Stimulated activated CD4-positive, alpha-beta T cell treated with anti-CD3 and anti-CD28 coated beads, Interleukin-12 subunit alpha, Interleukin-12 subunit beta, amount 100 ng/mL, for 4 hours (primary cell): ENCODE results near the gene NPAS3.

ENCODE experiments used
- DNase-seq: peaks from one replicate; pipeline ENCODE4 v3.0.0-alpha.2; 2020

NPAS3 gene

DNA sequence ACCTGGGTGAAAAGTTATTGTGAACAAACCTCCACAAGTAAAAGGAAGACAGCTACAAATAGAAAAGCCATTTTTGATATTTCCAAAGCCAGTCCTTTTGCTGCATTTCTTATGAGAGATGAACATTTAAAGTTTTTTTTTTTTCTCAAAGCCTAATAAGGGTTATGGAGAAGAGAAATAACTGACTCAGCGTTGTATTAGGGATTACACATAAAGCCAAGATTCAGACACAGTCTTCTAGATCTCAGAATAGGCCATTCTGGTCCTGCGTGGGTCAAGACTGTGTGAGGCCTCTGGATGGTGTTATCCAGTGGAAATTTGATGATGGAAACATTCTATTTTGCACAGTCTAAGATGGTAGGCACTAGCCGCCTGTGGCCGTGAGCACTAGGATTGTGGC, 552.4 kb downstream of the NPAS3 start:
- DNase-seq: no peak

DNA sequence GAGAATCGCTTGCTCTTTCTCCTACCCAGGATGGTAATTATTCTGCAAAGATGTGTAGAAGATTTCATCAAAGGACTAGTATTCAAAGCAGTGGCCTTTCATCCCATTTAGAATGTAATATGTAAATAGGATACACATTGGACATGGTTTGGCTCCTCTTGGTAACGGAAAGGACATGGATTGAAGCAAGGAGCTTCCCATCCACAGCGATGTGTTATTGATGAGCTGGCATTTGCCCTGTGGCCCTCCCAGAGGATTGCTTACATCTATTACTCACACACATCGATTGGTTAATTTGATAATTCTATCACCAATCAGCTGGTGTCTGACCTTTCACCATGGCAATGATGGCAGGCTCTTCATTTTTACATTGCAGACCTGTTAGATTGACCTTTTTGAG, 553.8 kb downstream of the NPAS3 start:
- no peak for DNase-seq

DNA sequence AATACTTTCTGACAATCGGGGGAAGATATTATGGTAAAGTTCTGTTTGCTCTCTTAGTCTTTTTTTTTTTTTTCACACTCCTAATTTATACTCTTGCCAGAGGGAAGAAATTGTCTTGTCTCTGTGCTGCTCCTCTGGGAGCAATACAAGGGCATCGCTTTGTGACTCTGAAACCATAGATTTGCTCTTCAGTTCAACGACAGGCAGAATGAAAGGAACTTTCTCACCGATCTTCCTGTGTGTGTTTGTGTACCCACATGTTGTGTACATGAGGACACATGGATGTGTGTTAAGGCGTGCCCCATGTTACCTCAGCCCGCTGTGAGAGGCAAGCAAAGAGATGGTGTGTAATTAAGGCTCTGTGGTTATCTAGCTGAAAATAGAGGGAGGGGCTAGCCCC, 554.6 kb downstream of the NPAS3 start:
- no peak for DNase-seq

DNA sequence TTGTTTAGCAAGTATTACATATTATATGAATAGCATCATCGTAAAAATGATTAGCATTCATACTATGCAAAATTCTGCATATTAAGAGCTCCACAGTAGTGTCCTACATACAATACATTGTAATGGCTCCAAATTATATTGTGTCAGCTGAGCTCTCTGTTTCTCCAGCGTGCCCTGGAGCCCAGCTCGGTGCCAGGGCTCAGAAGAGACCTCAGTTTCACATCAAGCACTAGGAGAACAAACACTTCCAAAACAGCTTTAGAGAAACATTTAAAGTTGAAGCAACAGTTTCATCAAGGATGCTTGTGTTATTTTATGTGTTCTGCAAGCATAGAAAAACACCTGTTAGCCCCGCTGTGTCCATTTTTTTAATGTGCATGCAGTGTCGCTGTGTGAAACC, 555.3 kb downstream of the NPAS3 start:
- DNase-seq: no peak

DNA sequence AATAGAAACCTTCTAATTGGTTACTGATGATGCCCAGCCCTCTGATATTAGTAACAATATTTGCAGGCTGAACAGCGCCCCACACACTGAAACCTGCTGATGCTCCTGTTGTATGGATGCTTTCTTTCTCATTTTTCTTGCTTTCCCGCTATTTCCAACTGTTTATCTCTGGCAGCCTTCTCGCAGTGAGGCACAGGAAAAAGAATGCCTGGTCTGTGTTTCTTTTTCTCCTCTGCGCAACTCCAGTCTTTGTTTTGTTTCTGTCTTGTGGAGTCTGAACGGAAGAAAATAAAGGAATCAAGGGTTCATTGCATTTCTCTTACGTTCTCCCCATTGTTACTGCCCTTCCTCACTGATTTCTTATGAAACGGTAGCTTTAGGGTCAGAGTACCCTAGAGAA, 561.0 kb downstream of the NPAS3 start:
- DNase-seq: no peak

DNA sequence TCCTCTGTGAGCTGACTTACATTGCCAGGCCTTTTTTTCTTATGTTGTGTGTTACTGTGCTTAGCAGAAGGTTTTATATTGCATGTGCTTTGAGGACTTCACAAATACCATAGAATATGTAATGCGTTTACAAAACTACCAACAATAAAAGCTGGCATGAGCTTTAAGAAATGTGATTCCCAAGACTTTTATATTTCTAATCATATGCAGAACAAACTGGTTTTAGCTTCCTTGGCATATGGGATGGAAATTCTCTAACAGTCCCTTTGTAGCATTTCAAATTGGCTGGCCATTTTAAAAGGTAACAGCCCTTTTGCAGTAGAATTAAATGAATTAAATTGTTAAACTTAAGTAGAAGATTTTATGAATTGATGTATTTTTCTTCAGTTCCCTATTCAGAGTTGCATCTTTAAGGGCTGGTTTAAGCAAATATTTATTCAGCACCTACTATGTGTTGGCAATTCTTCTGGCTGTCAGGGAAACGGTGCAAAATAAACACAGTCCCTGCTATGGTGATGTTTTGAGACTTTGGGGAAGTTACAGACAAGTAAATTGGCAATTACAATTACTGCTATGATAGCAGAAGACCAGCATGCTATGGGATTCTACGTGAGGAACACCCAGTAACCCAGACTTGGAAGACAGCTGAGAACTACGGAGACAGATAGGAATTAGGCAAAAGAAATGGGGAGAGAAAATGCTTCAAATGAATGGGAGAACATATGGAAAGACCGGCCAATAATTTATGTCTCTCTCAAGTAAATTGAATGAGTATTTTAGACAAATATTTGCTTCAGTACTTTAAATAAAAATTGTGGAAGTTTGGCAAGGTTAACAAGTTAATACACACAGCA, 565.8 kb downstream of the NPAS3 start:
- DNase-seq: no peak

DNA sequence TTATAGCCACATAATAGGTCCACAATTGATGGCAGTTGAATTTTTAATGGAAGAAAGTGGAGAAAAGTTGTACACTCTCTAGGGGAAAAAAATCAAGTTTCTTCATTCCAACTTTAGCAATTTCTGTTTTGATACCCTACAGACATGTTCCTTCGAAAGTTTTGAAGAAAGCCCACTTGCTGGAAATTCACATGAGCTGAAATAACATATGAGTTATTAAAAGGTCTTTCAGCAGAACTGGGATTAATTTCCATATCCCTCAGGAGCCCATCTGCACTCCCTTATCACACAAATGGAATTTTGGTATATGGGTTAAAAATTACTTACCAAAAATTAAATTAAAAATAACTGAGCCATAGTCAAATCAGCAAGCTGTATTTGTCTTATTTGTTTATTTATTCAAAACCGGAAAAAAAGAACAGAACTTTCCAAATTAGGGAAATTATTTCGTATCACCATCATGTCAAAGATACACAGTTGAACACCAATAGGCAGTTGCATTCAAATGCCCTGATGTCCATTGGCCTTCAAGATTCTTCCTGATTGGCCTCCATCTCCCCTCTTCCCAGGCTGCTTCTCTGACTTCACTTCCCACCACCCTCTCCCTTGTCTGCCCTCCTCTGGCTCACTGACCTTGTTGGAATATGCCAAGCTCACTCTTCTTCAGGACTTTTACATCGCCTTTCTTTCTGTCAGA, 566.7 kb downstream of the NPAS3 start:
- DNase-seq: no peak

DNA sequence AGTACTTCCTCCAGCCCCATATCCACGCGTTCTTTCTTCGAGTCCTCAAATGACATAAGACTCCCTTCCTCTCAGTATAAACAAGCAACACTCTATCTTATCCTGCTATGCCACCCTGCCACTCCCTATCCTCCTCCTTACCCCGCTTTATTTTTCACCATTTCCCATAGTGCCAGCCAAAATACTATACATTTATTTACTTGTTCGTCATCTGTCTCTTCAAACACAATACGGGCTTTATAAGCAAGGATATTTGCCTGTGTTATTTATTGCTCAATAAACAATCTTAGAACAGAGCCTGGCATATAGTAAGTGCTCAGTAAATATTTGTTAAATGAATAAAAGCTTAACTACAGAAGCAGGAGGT, 567.3 kb downstream of the NPAS3 start:
- DNase-seq: no peak

DNA sequence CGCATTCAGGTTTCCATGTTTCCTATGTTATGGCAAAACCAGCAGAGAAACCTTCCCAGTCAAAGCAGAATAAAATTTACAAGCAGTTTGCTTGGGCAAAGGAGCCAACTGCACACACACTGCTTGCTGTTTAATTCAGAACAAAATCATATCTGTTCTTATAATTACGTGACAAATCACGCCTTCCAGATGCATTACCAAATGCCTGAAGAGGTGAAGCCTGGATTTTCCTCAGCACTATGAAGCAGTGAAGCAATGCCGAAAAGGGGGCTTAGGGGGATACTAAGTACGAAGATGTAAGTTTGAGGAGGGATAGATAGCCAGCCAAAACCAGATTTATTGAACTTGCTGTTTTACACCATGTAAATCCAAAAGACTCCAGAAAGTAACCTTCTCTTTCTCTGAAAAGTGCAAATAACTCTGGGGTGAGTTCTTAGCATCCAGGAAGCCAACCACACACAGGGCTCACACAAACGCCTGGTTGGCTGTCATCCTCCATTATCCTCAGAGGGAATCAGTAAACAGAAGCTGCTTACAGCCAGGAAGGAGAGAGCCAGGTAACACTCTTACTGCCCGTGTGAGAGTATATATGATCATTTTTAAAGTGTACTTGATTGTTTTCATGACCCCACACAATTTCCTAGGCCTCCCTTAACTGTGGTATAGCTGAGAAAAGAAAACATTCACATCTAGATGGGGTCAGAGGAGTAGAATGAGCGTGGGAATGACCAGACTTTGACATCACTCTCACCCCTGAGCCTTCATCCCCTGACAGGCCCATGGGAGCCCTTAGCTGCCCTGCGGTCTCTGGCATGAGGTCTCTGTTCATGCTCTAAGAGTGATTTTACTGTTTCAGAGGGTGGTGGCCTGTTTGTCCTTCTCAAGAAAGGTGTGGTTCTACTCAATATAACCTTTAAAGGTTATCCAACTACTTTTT, 569.7 kb downstream of the NPAS3 start:
- DNase-seq: no peak

DNA sequence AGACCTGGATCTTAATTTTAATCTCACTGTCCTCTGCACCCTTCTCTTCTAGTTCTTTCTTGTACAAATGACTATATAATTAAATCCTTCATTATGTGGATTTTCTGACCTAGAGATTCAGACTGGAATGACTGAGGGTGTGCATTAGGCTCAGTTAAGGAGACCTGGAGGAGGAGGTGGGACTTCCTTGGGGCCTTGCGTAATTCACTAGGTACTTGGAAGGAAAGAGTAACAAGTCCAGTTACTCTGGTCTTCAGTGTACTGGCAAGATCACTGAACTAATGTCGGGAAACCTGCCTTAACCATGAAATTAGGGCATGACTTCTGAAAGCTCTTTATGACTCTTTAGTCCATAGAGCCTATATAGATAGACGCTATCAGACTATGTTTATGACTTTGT, 570.8 kb downstream of the NPAS3 start:
- DNase-seq: no peak

DNA sequence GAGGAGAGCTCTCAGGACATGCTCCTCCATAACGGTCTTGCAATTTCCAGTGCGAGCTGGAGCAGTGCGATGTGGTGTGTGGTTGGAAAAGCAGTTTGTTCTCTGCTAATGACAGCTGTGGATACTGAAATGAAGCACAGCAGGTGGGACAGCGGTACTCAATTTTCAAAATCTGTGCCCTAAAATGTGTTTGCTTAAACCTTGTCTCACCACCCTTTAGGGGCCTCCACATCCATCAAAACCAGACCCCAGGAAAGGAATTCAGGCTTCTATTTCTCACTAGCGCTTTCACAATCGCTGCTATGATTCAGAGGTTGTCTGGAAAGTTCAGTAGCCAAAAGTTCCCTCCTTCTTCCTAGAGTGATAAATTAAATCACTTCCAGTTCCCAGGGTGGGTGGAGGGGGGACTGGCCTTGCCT, 571.4 kb downstream of the NPAS3 start:
- no peak for DNase-seq

DNA sequence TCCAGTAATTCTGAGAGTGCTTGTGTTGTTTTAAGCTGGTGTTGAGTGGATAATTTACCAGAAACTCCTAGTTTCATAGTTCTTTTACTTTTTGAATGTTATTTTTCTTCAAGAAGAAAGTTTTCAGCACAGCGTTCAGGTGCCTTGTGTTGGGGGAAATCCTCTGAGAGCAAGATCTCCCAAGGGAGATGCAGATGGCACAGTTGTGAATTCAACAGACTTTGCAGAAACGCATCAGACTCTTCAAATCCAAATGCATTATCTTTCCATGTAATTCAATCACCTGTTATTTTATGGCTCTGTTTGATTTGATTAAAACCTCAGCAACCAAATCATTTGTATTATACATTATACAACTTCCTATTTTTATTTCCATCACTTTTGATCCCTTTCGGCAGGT, 572.3 kb downstream of the NPAS3 start:
- DNase-seq: no peak

DNA sequence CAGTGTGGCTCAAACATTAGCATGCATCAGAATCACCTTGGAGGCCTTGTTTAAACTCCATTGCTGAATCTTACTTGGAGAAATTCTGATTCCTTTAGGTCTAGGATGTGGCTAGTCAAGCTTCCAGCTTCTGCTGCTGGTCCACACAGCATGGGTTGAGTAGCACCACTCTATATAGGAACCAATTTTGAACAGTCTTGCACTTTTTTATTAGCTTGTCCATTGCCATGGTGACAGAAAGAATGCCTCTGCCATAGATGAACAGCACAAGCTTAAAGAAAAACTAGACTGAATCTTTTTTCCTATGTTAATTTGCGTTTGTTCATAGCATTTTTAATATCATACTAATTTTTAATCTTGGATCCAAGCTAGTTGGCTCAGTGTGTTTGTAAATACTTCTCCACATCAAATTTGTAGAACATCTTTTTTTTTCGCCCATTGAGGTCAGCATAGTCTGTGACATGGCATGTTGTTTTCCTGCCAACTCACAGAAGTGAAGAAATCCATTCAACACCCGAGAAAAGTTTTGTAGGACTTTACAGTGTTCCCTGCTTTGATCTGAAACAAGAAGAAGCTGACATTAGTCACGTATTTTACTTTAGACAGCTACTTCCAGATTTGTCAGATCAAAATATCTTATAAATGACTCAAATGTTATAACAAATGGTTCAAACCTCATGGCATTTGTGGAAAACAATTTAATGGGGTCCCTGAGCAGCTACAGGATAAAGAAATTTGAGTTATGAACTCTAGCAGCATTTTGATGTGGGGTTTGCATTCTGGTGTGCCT, 573.4 kb downstream of the NPAS3 start:
- no peak for DNase-seq

DNA sequence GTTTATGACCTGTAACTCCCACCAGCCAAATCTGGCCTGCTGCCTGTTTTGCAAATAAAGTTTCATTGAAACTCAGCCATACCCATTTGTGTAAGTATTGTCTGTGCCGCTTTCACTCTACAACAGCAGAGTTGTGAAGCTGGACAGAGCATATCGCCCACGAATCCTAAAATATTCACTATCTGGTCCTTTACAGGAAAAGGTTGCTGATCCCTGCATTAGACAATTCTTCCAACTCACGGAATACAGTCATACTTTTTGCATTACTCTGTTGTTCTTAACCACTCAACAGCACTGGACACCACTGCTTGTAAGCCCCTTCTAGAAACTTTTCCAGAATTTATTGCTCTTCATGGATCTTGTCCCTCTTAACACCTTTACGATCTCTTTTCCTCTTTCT, 576.8 kb downstream of the NPAS3 start:
- DNase-seq: no peak

DNA sequence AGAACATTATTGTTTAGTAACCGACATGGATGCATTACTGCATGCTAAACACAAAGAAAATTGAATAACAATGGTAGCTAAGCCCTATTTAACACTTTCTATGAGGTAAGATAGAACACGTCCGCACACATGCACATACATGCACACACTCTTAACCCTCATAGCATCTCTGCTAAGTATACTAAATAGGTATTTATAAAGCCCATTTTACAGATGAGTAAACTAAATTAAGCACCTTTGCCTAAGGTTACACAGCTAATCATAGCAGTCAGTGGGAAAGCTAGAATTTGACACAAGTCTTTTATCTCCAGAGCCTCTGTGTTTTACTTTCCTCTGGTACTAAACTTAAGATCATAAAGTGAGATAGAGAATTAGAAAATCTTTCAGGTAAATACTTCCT, 577.2 kb downstream of the NPAS3 start:
- DNase-seq: no peak

DNA sequence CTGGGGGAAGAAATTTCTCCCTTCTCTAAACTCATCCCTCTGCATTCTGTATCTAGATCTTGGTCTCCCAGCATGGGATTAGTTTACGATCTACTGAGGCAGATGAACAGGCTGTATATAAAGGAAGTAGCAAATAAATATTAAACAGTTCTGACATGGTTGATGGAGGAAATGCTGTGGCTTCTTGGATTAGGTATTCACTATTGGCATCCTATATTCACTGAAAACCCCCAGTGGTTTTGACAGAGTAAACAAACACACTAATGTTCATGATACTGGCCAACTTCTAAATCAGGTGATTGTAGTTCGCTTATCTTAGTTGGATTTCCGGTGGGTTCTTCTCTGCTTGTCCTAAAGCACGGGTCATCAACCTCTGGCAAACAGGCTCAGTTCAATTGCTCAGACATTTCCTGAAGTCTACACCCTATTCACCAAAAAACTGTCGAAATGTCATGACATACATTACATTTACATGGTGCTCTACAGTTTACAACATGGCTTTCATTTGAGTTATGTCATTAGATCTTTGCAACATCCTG, 578.3 kb downstream of the NPAS3 start:
- DNase-seq: no peak

DNA sequence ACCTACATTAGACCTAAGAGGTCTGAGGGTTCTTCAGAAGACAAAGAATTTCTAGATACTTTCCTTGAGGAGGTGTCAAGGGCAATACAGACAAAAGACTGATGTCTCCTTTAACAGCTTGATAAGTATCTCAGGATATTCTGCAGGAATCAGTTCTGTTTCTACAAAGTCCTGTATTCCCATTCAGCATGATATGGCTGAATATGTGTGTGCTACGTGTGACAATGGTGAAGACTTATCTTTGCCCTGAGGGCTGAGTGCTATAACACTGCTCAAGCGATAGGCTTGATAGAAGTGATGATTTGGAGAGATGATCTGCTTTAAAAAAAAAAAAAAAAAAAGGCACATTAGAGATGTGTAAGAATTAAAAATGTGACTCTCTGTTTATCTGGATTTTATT, 582.5 kb downstream of the NPAS3 start:
- DNase-seq: no peak

DNA sequence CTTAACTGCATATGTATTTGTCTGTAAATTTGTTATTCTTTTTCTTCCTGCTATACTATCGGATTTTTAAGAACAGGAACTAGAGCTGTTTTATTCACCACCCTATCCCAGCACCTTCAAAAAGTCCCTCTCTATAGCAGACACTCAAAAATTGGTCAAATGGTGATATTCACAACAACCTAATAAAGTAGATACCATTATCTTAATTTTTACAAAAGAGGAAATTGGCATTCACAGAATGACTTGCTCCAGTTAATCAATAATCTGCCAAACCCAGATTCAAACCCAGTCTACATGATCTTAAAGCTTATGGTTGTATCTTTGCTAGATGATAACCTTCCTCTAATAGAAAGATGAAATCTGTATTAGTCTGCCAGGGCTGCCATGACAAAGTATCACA, 585.6 kb downstream of the NPAS3 start:
- DNase-seq: no peak

DNA sequence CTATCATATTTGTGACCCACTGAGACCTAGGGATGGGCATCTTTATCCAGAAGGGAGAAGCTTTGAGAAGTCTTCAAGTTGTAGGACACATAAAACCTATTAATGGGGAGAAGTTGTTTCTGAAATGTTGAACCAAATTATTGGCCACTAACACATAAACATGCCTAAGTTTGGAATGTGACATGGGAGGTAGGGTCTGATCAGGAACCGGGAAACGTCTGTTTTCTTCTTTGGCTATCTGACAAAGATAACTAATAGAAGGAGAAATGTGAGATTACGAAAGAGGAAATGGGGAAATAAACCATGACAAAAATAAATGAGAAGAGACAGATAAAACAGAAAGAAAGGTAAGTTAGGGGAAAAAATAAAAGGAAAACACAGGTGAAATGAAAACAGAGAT, 586.9 kb downstream of the NPAS3 start:
- no peak for DNase-seq

DNA sequence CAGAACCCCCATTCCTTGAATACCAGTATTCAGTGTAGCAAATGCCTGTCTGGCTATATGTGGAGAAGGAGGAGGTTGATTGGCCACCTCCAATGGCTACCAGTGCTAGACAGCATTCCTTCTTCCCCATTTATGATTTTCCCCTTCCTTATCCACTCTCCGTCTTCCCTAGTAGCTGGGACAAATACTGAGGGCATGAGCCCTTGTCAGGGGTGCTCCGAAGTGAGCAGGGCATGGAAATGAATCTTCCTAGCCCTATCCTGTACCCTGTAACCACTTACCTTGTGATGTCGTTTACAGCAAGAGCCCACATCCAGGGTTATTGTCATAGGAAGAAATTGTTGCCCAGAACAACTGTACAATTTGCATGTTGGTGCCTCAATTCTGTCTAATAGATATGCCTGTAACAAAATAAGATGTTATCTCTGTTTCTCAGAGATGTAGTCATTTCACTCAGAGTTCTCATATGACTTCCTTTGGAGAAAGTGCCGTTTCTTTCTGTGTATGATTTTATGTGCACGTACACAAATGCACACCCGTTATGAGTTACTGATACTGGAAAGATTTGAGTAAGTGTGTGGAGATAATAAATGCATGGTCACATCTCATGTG, 588.5 kb downstream of the NPAS3 start:
- DNase-seq: no peak

DNA sequence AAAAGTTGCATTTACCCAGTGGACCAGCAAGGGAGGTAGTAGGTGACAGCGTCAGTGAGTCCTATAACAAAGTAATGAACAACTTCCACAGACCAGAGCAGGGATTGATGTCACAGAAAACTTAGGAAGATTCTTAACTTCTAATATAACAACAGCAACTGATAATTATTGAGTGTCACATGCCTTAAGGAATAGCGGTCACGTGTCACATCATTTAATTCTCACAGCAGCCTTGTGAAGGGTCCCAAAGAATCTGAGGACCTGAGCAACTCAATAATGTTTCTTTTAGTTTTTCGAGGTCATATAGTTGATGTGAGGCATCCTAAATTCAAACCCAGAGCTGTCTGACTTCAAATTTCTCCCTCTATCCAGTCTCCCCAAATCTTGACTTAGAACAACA, 590.0 kb downstream of the NPAS3 start:
- DNase-seq: no peak
